GM12864 (cell line): ENCODE results near the gene ERBB4.
"Not testable (repeated sequence)": the region's sequence is repeated elsewhere in the genome, so short reads cannot be mapped to it uniquely, and the experiment has no call there.

Experiments used
- DNase-seq: peaks from one replicate; pipeline ENCODE4 v3.0.0-alpha.2; 2011; ENCODE audit warnings: low read depth
- H3K4me3 ChIP-seq: 2 replicates; pipeline ENCODE4 v1.5.1; 2011; ENCODE audit warnings: mild to moderate bottlenecking, low read depth, low read length, control low read depth
- TF ChIP-seq, protein P1 (sequence below): IDR thresholded peaks from 2 replicates; pipeline ENCODE4 v1.5.1; 2011; ENCODE audit warnings: low read depth, mild to moderate bottlenecking, moderate library complexity, low read length, control low read depth, inconsistent platforms; ENCODE audit errors: missing control alignments

Gene ERBB4

GRCh38 chr2:212465456-212465855 is 73.1 kb downstream of the ERBB4 start:
- TF ChIP-seq, protein P1, sequence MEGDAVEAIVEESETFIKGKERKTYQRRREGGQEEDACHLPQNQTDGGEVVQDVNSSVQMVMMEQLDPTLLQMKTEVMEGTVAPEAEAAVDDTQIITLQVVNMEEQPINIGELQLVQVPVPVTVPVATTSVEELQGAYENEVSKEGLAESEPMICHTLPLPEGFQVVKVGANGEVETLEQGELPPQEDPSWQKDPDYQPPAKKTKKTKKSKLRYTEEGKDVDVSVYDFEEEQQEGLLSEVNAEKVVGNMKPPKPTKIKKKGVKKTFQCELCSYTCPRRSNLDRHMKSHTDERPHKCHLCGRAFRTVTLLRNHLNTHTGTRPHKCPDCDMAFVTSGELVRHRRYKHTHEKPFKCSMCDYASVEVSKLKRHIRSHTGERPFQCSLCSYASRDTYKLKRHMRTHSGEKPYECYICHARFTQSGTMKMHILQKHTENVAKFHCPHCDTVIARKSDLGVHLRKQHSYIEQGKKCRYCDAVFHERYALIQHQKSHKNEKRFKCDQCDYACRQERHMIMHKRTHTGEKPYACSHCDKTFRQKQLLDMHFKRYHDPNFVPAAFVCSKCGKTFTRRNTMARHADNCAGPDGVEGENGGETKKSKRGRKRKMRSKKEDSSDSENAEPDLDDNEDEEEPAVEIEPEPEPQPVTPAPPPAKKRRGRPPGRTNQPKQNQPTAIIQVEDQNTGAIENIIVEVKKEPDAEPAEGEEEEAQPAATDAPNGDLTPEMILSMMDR, result no peak

GRCh38 chr2:212461708-212462107 is 76.9 kb downstream of the ERBB4 start:
- not testable (repeated sequence) for DNase-seq, H3K4me3 ChIP-seq

More at GRCh38 chr2:212465456-212465855, 73.1 kb downstream of the ERBB4 start:
- no peak for DNase-seq
- H3K4me3 ChIP-seq, result no peak overlapping the region

GRCh38 chr2:212454149-212454548 is 84.5 kb downstream of the ERBB4 start:
- no peak for DNase-seq
- TF ChIP-seq, protein P1, result no peak
- H3K4me3 ChIP-seq, result no peak overlapping the region

DNA sequence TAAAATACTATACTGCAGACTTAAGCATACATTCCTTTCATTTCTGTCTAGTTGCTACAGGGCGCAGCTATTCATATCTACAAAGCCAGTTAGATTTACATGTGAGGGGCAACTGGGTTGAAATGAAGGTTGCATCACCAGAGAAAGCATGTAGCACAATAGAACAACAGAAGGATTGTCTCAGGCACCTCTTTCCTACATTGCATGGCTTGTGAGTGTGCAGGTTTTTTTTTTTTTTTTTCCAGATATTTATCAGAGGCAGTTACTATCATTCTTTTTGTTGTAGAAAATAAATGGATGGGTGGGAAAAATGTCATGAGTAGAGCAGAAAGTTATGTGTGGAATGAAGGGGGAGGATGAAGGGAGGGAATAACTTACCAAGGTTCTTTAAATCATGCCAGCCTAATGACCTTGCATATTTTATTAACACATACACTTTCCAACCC is 86.8 kb downstream of the ERBB4 start:
- no peak overlapping the region for H3K4me3 ChIP-seq
- TF ChIP-seq, protein P1, result no peak
- DNase-seq, result no peak

- H3K4me3 ChIP-seq, result no peak overlapping the region
- no peak for DNase-seq
- TF ChIP-seq, protein P1, result no peak
Measured at GRCh38 chr2:212448698-212449097, 89.9 kb downstream of the ERBB4 start.

GRCh38 chr2:212441821-212442220 is 96.8 kb downstream of the ERBB4 start:
- H3K4me3 ChIP-seq, result no peak overlapping the region
- TF ChIP-seq, protein P1, result no peak
- no peak for DNase-seq

GRCh38 chr2:212441141-212441540 is 97.5 kb downstream of the ERBB4 start:
- no peak overlapping the region for H3K4me3 ChIP-seq
- TF ChIP-seq, protein P1, result no peak
- DNase-seq, result no peak
